Right renal pelvis (tissue), 4 donors: Measurements from ENCODE around the gene HYAL1. TPM values are rescaled to one million over a fixed set of nuclear protein-coding genes. Genes with fewer than 3 reads are reported as not detected.
A peak's percentile ranks its signal among the peaks of the same experiment; 100 is the strongest.

Source experiments
- DNase-seq, 4 donors: peaks; one replicate each; pipeline ENCODE4 v3.0.0-alpha.2; 2013; ENCODE audit warnings: low read depth in 4 of 4, low spot score in 3 of 4, missing footprints in 1 of 4
- polyA plus RNA-seq, 4 donors: library from polyadenylated mRNA; unstranded; fragments of 120-200 nt; gene quantifications; one replicate each; pipeline ENCODE4 v1.2.1, GENCODE V29; 2013; ENCODE audit not compliant: insufficient read length in 4 of 4

HYAL1 gene
- polyA plus RNA-seq, 4 donors = 6.2 to 8.0 (median 6.8) TPM

GRCh38 chr3:50336452-50337174 lies 33.2 kb upstream of the HYAL1 start:
- DNase-seq = no peak

GRCh38 chr3:50334339-50335075 lies 31.1 kb upstream of the HYAL1 start:
- no peak for DNase-seq

GRCh38 chr3:50333744-50334328 lies 30.5 kb upstream of the HYAL1 start:
- DNase-seq = no peak

- DNase-seq = no peak
These were observed 28.1 kb upstream of the HYAL1 start for GRCh38 chr3:50331364-50331907.

GRCh38 chr3:50330330-50330729 lies 27.0 kb upstream of the HYAL1 start:
- DNase-seq = no peak

GRCh38 chr3:50327943-50328691 lies 24.7 kb upstream of the HYAL1 start, which contains the start of gene TUSC2:
TUSC2 (minus strand) TSS chr3:50328223; CDS start chr3:50328099, 124 bp downstream.
- peak; percentile 93 to 97 (median 94) for DNase-seq

GRCh38 chr3:50327129-50327528 lies 23.8 kb upstream of the HYAL1 start:
- no peak for DNase-seq

GRCh38 chr3:50326182-50326541 lies 22.8 kb upstream of the HYAL1 start:
- no peak for DNase-seq

- DNase-seq = no peak
These were observed 22.3 kb upstream of the HYAL1 start for GRCh38 chr3:50325497-50326181.

- no peak for DNase-seq
These were observed 21.7 kb upstream of the HYAL1 start for GRCh38 chr3:50325113-50325480.

GRCh38 chr3:50324351-50325112 lies 21.2 kb upstream of the HYAL1 start:
- no peak for DNase-seq

GRCh38 chr3:50323614-50324199 lies 20.3 kb upstream of the HYAL1 start:
- DNase-seq = no peak

- DNase-seq = no peak
These were observed 19.8 kb upstream of the HYAL1 start for GRCh38 chr3:50323092-50323600.

GRCh38 chr3:50322386-50323091 lies 19.2 kb upstream of the HYAL1 start, which contains the start of gene HYAL2:
HYAL2 (minus strand) TSS chr3:50322745; CDS start chr3:50320489, 2,256 bp downstream.
- no peak for DNase-seq

GRCh38 chr3:50322115-50322385 lies 18.7 kb upstream of the HYAL1 start:
- no peak for DNase-seq

- peak in 3 of 4 donors; percentile 81 to 86 (median 85) for DNase-seq
These were observed 18.2 kb upstream of the HYAL1 start for GRCh38 chr3:50321336-50322114.

GRCh38 chr3:50320853-50321335 lies 17.5 kb upstream of the HYAL1 start:
- DNase-seq = peak in 1 of 4 donors; percentile 78
